Raji (cell line): ENCODE data around the gene XCL2.

Experiments used
- POLR2A ChIP-seq: IDR thresholded peaks from 2 replicates; pipeline ENCODE4 v1.6.1; 2011; ENCODE audit warnings: low read depth, low read length, control low read depth; ENCODE audit not compliant: insufficient read depth

XCL2 gene

GRCh38 chr1:168518813-168519212, 25.0 kb downstream of the XCL2 start:
- no peak for TF ChIP-seq POLR2A

- no peak for TF ChIP-seq POLR2A
Measured at GRCh38 chr1:168518201-168518689, 25.6 kb downstream of the XCL2 start.

GRCh38 chr1:168514455-168514854, 29.3 kb downstream of the XCL2 start:
- no peak for TF ChIP-seq POLR2A

- no peak for TF ChIP-seq POLR2A
Measured at GRCh38 chr1:168513656-168514404, 30.0 kb downstream of the XCL2 start.

- no peak for TF ChIP-seq POLR2A
Measured at GRCh38 chr1:168512864-168513595, 30.8 kb downstream of the XCL2 start.

GRCh38 chr1:168509875-168510791, 33.7 kb downstream of the XCL2 start:
- TF ChIP-seq POLR2A, result no peak

- TF ChIP-seq POLR2A, result no peak
Measured at GRCh38 chr1:168509210-168509609, 34.6 kb downstream of the XCL2 start.

- TF ChIP-seq POLR2A, result no peak
Measured at GRCh38 chr1:168507828-168508227, 36.0 kb downstream of the XCL2 start.

- no peak for TF ChIP-seq POLR2A
Measured at GRCh38 chr1:168507231-168507630, 36.6 kb downstream of the XCL2 start.

GRCh38 chr1:168506204-168506819, 37.5 kb downstream of the XCL2 start:
- TF ChIP-seq POLR2A, result no peak

- no peak for TF ChIP-seq POLR2A
Measured at GRCh38 chr1:168505006-168505405, 38.8 kb downstream of the XCL2 start.

- TF ChIP-seq POLR2A, result no peak
Measured at GRCh38 chr1:168504064-168504837, 39.5 kb downstream of the XCL2 start.

GRCh38 chr1:168499688-168500049, 44.1 kb downstream of the XCL2 start:
- TF ChIP-seq POLR2A, result no peak
